Neural progenitor cell (in vitro differentiated cells): Measurements from ENCODE around the gene XYLT1. TPM values are rescaled to one million over a fixed set of nuclear protein-coding genes. Genes with fewer than 3 reads are reported as not detected.
A peak's percentile ranks its signal among the peaks of the same experiment; 100 is the strongest.

Experiments used
- DNase-seq: peaks from one replicate; pipeline ENCODE4 v3.0.0-alpha.2; 2016; ENCODE audit warnings: low spot score
- H2AFZ ChIP-seq: fragments of 200-600 bp; sonication (generic); replicated peaks from 2 replicates; pipeline ENCODE4 v1.6.1; 2016; ENCODE audit warnings: antibody characterized with exemption
- H3F3A ChIP-seq: fragments of 200-600 bp; sonication (generic); 2 replicates; pipeline ENCODE4 v1.6.1; 2016; ENCODE audit warnings: antibody characterized with exemption, low read depth
- H3K27ac ChIP-seq: fragments of 200-600 bp; sonication (generic); 2 replicates; pipeline ENCODE4 v1.5.1; 2016; ENCODE audit warnings: mild to moderate bottlenecking
- H3K27me3 ChIP-seq: fragments of 200-600 bp; sonication (generic); 2 replicates; pipeline ENCODE4 v1.6.1; 2016; ENCODE audit warnings: mild to moderate bottlenecking, moderate library complexity
- H3K36me3 ChIP-seq: fragments of 200-600 bp; sonication (generic); 2 replicates; pipeline ENCODE4 v1.5.1; 2016
- H3K4me1 ChIP-seq: fragments of 200-600 bp; sonication (generic); 2 replicates; pipeline ENCODE4 v1.6.1; 2016; ENCODE audit warnings: mixed run types
- H3K4me2 ChIP-seq: fragments of 200-600 bp; sonication (generic); 2 replicates; pipeline ENCODE4 v1.6.1; 2016
- H3K4me3 ChIP-seq: fragments of 200-600 bp; sonication (generic); 2 replicates; pipeline ENCODE4 v1.5.1; 2016
- H3K79me2 ChIP-seq: fragments of 200-600 bp; sonication (generic); 2 replicates; pipeline ENCODE4 v1.6.1; 2016; ENCODE audit warnings: low read depth
- H3K9ac ChIP-seq: fragments of 200-600 bp; sonication (generic); 2 replicates; pipeline ENCODE4 v1.6.1; 2016
- H3K9me3 ChIP-seq: fragments of 200-600 bp; sonication (generic); 2 replicates; pipeline ENCODE4 v1.5.1; 2016; ENCODE audit warnings: low read depth
- H4K20me1 ChIP-seq: fragments of 200-600 bp; sonication (generic); 2 replicates; pipeline ENCODE4 v1.6.1; 2016; ENCODE audit warnings: low read depth
- H3K27ac Mint-ChIP-seq: 3 replicates; pipeline ENCODE4 v1.8.0; 2021; ENCODE audit warnings: mixed read lengths
- H3K27me3 Mint-ChIP-seq: 2 replicates; pipeline ENCODE4 v1.8.0; 2022; ENCODE audit warnings: low read depth, mild to moderate bottlenecking, inconsistent platforms, moderate library complexity, mixed read lengths; ENCODE audit not compliant: insufficient read depth
- H3K36me3 Mint-ChIP-seq: 3 replicates; pipeline ENCODE4 v1.8.0; 2021; ENCODE audit warnings: mixed read lengths
- H3K4me1 Mint-ChIP-seq: 3 replicates; pipeline ENCODE4 v1.8.0; 2021; ENCODE audit warnings: mixed read lengths
- H3K4me3 Mint-ChIP-seq: 3 replicates; pipeline ENCODE4 v1.8.0; 2021; ENCODE audit warnings: mild to moderate bottlenecking, moderate library complexity, mixed read lengths
- H3K9me3 Mint-ChIP-seq: 3 replicates; pipeline ENCODE4 v1.8.0; 2020; ENCODE audit warnings: mixed read lengths
- EZH2 ChIP-seq: fragments of 200-600 bp; sonication (generic); IDR thresholded peaks from 2 replicates; pipeline ENCODE4 v1.6.1; 2017; ENCODE audit warnings: antibody characterized with exemption, mild to moderate bottlenecking, moderate library complexity
- EZH2phosphoT487 ChIP-seq: fragments of 200-600 bp; sonication (generic); IDR thresholded peaks from 2 replicates; pipeline ENCODE4 v1.6.1; 2017; ENCODE audit warnings: antibody characterized with exemption
- total RNA-seq: library from RNA; depleted of rRNA; stranded (reverse); fragments of >200 nt; gene quantifications from 2 replicates; pipeline ENCODE4 v1.2.3, GENCODE V29; 2015; ENCODE audit warnings: low replicate concordance
- TF ChIP-seq, protein P1 (sequence below): fragments of 200-600 bp; sonication (generic); IDR thresholded peaks from 2 replicates; pipeline ENCODE4 v1.5.1; 2017; ENCODE audit warnings: antibody characterized with exemption, mild to moderate bottlenecking

XYLT1 gene
- total RNA-seq, 1 donor from 2014 or later, result 5.9 TPM

DNA sequence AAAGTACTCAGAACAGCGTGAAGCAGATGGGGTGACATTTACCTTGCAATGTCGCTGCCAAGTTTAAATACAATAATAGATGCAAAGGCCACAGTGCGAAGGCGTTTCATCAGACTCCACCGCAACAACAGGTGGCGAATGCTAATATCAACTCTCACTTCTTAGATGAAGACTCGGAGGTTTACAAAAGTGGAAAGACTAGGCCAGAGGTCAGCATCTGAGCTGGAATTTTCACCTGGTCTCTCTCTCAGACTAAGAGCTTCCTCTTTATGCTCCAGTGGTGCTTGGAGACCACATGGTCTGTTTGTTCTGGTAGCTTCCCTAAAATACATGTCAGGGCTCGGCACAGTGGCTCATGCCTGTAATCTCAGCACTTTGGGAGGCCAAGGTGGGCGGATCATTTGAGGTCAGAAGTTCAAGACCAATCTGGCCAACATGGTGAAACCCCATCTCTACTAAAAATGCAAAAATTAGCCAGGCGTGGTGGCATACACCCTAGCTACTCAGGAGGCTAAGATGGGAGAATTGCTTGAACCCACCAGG lies 169.1 kb downstream of the XYLT1 start:
- DNase-seq, result no peak
- Histone ChIP-seq H3K27me3 (no peaks in the 10 kb centered on the region), H3K27ac (no peak overlapping the region), H3K79me2 (no peaks in the 10 kb centered on the region), H3F3A (peaks cover 7% of the 10 kb centered on the region), H2AFZ (no peak overlapping the region), H3K9me3 (no peaks in the 10 kb centered on the region), H3K4me2 (no peak overlapping the region), H3K36me3 (no peaks in the 10 kb centered on the region), H3K4me1 (peaks cover 21% of the 10 kb centered on the region), H3K4me3 (no peak overlapping the region), H4K20me1 (peaks cover 12% of the 10 kb centered on the region), H3K9ac (no peak overlapping the region)
- H3K27me3 Mint-ChIP-seq, result no peaks in the 10 kb centered on the region
- H3K27ac Mint-ChIP-seq, result no peak overlapping the region
- no peak overlapping the region for H3K4me3 Mint-ChIP-seq
- H3K36me3 Mint-ChIP-seq, result no peaks in the 10 kb centered on the region
- H3K9me3 Mint-ChIP-seq, result no peaks in the 10 kb centered on the region
- H3K4me1 Mint-ChIP-seq, result peaks cover 72% of the 10 kb centered on the region
- TF ChIP-seq EZH2 (no peak), EZH2phosphoT487 (no peak)
- TF ChIP-seq, protein P1, sequence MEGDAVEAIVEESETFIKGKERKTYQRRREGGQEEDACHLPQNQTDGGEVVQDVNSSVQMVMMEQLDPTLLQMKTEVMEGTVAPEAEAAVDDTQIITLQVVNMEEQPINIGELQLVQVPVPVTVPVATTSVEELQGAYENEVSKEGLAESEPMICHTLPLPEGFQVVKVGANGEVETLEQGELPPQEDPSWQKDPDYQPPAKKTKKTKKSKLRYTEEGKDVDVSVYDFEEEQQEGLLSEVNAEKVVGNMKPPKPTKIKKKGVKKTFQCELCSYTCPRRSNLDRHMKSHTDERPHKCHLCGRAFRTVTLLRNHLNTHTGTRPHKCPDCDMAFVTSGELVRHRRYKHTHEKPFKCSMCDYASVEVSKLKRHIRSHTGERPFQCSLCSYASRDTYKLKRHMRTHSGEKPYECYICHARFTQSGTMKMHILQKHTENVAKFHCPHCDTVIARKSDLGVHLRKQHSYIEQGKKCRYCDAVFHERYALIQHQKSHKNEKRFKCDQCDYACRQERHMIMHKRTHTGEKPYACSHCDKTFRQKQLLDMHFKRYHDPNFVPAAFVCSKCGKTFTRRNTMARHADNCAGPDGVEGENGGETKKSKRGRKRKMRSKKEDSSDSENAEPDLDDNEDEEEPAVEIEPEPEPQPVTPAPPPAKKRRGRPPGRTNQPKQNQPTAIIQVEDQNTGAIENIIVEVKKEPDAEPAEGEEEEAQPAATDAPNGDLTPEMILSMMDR, result no peak

DNA sequence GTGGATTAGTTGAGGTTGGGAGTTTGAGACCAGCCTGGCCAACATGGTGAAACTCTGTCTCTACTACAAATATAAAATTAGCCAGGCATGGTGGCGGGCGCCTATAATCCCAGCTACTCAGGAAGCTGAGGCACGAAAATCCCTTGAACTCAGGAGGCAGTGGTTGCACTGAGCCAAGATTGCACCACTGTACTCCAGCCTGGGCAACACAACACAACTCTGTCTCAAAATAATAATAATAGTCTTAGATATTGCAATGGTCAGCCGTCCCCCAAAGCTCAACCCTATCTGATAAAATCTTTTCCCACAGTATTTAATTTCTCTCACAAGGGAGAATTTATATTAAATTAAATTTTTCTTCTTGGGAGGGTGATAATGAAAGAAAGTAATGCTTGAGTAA lies 169.6 kb downstream of the XYLT1 start:
- no peaks in the 10 kb centered on the region for H3K36me3 ChIP-seq
- peaks cover 12% of the 10 kb centered on the region for H3F3A ChIP-seq
- no peak overlapping the region for H3K4me2 ChIP-seq
- peaks cover 14% of the 10 kb centered on the region for H4K20me1 ChIP-seq
- H3K4me3 ChIP-seq, result no peak overlapping the region
- H3K4me1 ChIP-seq, result peaks cover 26% of the 10 kb centered on the region
- H3K4me3 Mint-ChIP-seq, result no peak overlapping the region
- H3K9ac ChIP-seq, result no peak overlapping the region
- no peak overlapping the region for H3K27ac ChIP-seq
- no peaks in the 10 kb centered on the region for H3K9me3 ChIP-seq
- H3K9me3 Mint-ChIP-seq, result no peaks in the 10 kb centered on the region
- no peak overlapping the region for H2AFZ ChIP-seq
- no peak overlapping the region for H3K27ac Mint-ChIP-seq
- TF ChIP-seq EZH2phosphoT487, result no peak
- no peaks in the 10 kb centered on the region for H3K27me3 Mint-ChIP-seq
- no peaks in the 10 kb centered on the region for H3K79me2 ChIP-seq
- peaks cover 74% of the 10 kb centered on the region for H3K4me1 Mint-ChIP-seq
- H3K27me3 ChIP-seq, result no peaks in the 10 kb centered on the region
- no peak for DNase-seq
- no peaks in the 10 kb centered on the region for H3K36me3 Mint-ChIP-seq

GRCh38 chr16:17299790-17300189 lies 171.0 kb downstream of the XYLT1 start:
- H3K9me3 Mint-ChIP-seq, result no peaks in the 10 kb centered on the region
- Histone ChIP-seq H4K20me1 (peaks cover 20% of the 10 kb centered on the region), H3K9ac (no peak overlapping the region), H3F3A (peaks cover 17% of the 10 kb centered on the region), H3K36me3 (no peaks in the 10 kb centered on the region), H3K27me3 (no peaks in the 10 kb centered on the region), H3K79me2 (no peaks in the 10 kb centered on the region), H2AFZ (no peak overlapping the region), H3K9me3 (no peaks in the 10 kb centered on the region), H3K4me2 (no peak overlapping the region), H3K4me3 (no peak overlapping the region), H3K4me1 (peaks cover 27% of the 10 kb centered on the region), H3K27ac (no peak overlapping the region)
- DNase-seq, result no peak
- TF ChIP-seq EZH2phosphoT487 (no peak), EZH2 (no peak)
- TF ChIP-seq, protein P1, result no peak
- H3K27me3 Mint-ChIP-seq, result no peaks in the 10 kb centered on the region
- H3K4me1 Mint-ChIP-seq, result peaks cover 70% of the 10 kb centered on the region
- H3K36me3 Mint-ChIP-seq, result no peaks in the 10 kb centered on the region
- peak overlapping the region; percentile 43 for H3K27ac Mint-ChIP-seq
- H3K4me3 Mint-ChIP-seq, result peak overlapping the region; percentile 50

DNA sequence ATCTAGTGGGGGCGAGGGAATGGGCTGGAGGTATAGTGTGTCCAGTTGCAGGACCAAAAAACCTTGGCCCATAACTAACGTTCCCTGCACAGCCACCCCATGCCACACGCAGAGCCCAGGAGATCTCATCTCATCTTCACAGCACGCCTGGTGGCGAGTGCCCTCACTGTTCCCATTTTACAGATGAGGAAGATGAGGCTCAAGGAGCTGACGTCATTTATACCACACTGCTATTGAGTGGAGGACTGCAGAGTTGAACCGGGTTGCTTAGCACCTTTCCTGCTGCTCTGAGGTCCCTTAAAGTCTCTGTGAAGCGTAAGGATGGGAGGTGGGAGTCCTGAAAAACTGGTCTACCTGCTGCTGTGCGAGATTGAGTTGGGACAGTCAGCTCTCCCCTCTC lies 172.5 kb downstream of the XYLT1 start:
- Histone ChIP-seq H2AFZ (no peak overlapping the region), H3K27ac (no peak overlapping the region), H3F3A (peaks cover 17% of the 10 kb centered on the region), H3K4me2 (no peak overlapping the region), H4K20me1 (peaks cover 20% of the 10 kb centered on the region), H3K4me3 (no peak overlapping the region), H3K79me2 (no peaks in the 10 kb centered on the region), H3K36me3 (no peaks in the 10 kb centered on the region), H3K9ac (no peak overlapping the region), H3K9me3 (no peaks in the 10 kb centered on the region), H3K4me1 (peaks cover 27% of the 10 kb centered on the region), H3K27me3 (no peaks in the 10 kb centered on the region)
- peaks cover 63% of the 10 kb centered on the region for H3K4me1 Mint-ChIP-seq
- H3K4me3 Mint-ChIP-seq, result peak overlapping the region; percentile 57
- H3K36me3 Mint-ChIP-seq, result no peaks in the 10 kb centered on the region
- DNase-seq, result no peak
- no peaks in the 10 kb centered on the region for H3K27me3 Mint-ChIP-seq
- TF ChIP-seq, protein P1, result no peak
- TF ChIP-seq EZH2 (no peak), EZH2phosphoT487 (no peak)
- H3K27ac Mint-ChIP-seq, result peak overlapping the region; percentile 42
- no peaks in the 10 kb centered on the region for H3K9me3 Mint-ChIP-seq
